GM18870 (cell line): ENCODE data around the gene JAK3.
"Not testable (repeated sequence)": the region's sequence is repeated elsewhere in the genome, so short reads cannot be mapped to it uniquely, and the experiment has no call there.

Experiments used
- ATAC-seq: cut with Tn5 transposase; IDR thresholded peaks from one replicate; pipeline ENCODE4 v1.9.1; 2021; ENCODE audit warnings: moderate library complexity; ENCODE audit not compliant: unreplicated experiment

The JAK3 gene

DNA sequence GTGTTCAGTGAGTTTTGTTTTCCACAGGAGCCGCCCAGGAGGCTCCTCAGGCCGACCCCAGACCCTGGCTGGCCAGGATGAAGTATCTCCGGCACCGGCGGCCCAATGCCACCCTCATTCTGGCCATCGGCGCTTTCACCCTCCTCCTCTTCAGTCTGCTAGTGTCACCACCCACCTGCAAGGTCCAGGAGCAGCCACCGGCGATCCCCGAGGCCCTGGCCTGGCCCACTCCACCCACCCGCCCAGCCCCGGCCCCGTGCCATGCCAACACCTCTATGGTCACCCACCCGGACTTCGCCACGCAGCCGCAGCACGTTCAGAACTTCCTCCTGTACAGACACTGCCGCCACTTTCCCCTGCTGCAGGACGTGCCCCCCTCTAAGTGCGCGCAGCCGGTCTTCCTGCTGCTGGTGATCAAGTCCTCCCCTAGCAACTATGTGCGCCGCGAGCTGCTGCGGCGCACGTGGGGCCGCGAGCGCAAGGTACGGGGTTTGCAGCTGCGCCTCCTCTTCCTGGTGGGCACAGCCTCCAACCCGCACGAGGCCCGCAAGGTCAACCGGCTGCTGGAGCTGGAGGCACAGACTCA lies 40.0 kb downstream of the JAK3 start:
- no peak for ATAC-seq

DNA sequence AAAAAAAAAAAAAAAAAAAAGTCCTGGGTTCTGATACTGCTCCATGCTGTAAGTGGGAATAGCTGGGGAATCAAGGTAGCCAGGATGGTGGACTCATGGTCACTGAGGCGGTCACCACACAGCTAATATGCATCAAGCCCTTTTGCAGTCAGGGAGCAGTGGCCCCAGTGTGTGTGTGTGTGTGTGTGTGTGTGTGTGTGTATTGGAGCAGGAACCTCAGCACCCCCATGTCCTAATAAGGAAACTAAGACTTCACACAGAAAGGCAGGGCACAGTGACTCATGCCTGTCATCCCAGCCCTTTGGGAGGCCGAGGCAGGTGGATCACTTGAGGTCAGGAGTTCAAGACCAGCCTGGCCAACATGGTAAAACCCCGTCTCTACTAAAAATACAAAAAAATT lies 40.8 kb downstream of the JAK3 start:
- no peak for ATAC-seq

DNA sequence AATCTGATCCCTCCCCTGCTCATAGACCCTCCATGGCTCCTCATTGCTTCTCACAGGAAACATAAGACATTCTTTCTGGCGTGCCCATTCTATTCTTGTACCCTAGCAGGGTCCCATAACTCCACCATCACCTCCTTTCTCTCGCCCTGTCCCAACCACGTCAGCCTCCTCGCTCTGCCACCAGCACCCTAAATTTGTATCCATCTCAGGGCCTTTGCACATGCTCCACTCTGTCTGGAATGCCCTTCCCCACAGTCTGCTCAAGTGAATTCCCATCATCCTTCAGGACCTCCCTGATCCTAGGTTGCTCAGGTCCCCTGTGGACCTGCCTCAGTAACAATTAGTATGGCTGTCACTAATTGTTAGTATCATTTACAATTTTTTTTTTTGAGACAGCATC lies 42.4 kb downstream of the JAK3 start:
- ATAC-seq, result no peak

DNA sequence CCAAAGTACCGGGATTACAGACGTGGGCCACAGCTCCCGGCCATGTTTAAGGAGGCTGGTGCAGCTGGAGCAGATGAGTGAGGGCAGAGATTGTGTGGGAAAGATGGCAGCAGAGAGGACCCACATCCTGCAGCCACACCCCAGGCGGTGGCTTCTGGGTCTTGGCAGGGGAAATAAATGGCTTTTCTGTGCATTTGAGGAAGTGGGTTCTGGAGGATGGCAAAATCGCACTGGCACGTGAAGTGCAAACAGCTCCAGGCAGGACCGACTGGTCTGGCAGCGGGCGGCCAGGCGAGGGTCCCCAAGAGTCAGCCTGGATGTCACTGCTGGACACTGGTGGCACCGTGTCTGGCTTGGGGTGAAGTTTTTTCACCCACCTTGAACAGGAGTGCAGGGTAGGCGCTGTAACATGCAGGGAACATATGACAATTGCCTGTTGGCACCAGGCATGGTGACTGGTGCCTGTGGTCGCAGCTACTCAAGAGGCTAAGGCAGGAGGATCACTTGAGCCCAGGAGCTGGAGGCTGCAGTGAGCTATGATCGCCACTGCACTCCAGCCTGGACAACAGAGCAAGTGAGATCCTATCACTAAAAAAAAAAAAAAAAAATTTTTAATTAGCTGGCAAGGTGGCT lies 44.4 kb downstream of the JAK3 start:
- no peak for ATAC-seq

DNA sequence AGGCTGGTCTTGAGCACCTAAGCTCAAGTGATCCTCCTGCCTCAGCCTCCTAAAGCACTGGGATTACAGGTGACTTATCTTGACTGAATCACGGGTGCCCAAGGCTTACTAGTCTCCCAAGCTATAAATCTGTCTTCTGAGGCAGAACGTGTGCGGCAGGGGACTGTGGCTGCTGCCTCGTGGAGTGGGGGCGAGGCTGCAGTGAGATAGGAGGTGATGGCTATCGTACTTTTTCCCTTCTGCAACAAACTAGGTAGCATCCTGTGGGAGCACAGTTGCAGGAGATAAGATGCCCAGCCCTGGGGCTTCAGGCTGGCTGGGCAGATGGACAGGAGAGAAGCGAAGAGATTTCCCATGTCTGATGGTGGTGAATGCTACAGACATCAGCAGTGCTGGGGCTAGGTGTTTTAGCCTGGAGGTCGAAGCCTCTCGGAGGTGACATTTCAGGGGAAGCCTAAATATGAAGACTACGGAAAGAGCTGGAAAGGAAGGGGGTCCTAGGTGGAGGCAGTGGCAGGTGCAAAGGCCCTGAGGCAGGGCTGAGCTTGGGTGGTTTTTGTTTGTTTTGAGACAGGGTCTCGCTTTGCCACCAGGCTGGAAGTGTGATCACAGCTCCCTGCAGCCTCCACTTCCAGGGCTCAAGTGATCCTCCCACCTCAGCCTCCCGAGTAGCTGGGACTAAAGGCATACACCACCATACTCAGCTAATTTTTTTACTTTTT lies 45.5 kb downstream of the JAK3 start:
- ATAC-seq, result no peak

DNA sequence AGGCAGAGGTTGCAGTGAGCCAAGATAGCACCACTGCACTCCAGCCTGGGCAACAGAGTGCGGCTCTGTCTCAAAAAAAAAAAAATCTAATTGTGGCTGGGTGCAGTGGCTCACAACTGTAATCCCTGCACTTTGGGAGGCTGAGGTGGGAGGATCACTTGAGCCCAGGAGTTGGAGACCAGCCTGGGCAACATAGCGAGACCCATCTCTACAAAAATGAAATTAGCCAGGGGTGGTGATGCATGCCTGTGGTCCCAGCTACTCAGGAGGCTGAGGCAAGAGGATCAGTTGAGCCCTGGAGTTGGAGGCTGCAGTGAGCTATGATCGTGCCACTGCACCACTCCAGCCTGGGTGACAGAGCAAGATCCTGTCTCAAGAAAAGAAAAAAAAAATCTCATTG lies 49.2 kb downstream of the JAK3 start:
- not testable (repeated sequence) for ATAC-seq

DNA sequence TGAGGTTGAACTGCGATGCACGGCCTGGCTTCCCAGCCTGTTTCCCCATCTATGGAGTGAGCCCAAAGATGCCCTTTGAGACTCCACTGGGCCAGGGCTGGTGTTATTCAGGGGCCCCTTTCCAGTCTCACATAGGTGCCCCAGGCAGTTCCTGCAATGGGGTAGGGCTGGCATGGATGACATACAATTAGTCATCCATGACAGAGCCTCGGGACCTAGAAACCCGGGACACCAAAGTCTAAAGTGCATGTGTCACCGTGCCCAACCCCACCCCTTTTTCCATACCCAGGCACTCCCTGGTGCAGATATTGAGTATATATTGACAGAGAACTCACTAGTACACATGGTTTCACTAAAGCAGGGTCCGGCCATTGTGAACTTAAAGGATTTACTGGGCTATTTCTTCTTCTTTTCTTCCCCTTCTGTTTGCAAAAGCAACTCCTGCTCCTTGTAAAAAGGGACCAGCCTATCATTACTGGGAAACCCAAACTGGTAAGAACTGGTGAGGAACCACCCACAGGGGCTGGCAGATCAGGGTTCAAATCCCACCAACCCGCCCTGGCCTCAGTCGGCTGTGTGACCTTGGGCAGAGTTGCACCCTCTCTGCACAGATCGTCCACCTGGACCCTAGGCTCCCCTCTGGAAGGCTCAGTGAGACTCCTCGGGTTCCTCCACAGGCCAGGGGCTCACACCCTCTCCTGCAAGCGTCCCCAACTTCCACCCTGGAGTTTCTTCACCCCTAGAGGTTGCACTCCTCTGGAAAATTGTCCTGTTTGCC lies 50.2 kb downstream of the JAK3 start:
- no peak for ATAC-seq

DNA sequence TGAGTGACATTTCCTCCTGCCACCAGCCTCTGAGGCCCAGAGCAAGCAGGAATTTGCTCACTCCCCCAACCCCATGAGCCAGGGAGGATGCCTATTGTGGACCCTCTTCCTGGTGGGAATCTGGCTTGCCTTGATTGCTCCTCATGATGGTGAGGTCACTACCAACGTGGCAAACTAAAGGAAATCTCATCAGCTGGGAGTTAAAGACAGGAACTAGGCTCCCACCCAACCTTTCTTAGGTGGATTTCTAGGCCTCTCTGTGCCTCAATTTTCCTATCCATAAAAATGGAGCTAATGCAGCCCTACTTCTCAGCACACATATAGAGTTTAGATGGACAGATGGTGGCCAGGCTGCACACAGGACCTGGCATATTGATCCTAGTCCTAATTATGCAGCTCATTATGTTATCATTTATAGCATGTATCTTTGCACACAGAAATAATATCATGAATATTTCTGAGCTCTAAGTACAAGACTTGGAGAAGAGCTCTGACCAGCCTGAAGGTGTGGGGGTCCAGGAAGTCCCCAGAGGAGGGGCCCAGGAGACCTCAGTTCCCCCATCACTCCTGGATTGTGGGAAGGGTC lies 50.9 kb downstream of the JAK3 start:
- no peak for ATAC-seq

DNA sequence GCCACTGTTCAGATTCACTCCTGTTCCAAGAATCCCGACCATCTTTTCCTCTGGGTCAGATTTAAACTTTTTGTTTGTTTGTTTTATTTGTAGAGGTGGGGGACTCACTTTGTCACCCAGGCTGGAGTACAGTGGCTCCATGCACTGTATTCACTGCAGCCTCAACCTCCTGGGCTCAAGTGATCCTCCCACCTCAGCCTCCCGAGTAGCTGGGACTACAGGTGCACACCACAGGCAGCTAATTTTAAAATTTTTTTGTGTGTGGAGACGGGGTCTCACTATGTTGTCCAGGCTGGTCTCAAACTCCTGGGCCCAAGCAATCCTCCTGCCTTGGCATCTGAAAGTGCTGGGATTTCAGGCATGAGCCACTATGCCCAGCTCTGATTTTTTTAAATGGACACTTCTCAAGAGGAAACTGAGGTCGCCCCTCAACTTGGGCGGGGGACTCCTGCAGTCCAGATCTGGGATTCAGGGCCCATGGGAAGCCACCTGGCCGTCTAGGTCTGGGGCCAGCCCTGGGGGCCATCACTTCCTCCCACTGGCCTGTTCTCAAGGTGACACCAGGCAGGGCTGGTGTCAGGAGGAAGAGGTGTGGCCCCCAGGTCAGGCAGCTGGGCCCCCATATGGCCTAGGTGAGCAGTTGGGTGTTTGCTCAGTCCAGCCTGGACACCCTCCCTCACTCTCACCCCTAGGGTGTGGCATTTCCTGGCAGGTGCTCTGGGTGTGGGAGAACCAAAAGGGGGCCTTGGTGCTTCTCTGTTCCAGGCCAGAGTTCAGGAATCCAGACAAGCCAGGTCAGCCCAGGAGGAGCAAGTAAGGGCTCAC lies 51.6 kb downstream of the JAK3 start:
- ATAC-seq, result no peak

DNA sequence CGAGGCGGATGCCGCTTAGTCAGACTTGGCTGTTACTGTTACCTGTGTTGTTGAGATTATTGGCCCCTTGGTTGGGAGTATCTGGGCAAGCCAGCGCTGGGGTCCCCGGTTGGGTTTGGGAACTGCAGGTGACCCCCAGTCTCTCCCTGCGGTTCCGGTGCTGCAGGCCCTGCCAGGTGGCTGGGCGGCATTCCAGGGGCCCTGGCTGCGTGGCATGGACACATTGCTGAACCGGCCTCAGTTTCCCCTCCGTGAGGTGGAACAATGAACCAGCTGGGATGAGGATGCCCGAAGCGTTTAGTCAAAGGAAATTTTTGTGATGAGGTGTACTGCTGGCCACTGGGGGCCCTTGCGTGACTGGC lies 52.3 kb downstream of the JAK3 start:
- no peak for ATAC-seq

DNA sequence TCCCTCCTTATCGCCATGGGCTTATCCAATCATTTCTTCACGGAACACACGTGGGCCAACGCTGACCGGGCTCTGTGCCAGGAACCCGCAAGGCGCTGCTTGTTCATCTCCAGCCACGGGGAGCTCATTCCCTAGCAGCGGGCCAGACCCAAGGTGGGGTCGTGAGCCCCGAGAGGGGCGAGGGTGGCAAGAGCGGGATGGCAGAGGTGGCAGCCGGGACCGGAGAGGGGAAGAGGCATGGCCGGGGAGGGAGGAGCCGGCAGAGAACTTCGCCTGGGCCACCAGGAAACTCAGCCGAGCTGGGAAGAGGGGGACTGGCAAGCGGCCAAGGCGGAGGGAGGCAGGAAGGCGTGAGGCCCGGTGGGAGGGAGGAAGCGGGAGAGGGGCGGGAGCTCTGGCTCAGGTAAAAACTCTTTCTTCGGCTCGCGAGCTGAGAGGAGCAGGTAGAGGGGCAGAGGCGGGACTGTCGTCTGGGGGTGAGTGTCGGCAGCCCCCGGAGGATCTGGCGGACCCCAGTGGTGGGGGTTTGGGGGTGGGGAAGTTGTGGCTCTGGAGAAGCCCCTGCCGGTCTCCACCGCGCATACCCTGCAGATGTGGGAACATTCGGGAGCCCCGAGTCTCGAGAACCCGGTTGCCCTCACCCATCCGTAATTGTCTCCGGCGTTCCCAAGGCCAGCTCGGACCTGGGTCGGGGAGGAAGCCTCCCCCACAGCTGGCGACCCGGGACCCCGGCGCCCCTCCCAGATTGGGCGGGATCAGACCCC lies 52.9 kb downstream of the JAK3 start, which contains the start of gene B3GNT3:
Gene B3GNT3 (plus strand): TSS at position 408 of the 764 bp plus-strand sequence. CDS start 12,670 bp downstream, outside the sequence.
- ATAC-seq, result no peak

DNA sequence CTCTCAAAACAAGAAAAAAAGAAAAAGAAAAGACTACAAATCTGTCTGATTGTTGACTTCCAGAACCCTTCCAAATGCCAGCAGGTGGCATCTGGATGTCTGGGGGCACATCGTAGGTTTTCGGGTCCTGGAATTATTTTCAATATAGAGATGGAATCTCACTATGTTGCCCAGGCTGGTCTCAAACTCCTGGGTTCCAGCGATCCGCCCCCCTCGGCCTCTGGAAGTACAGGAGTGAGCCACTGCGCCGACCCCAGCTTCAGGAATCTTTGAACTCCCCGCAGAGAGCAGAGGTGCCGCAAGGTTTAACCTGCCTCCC lies 53.4 kb downstream of the JAK3 start:
- no peak for ATAC-seq

DNA sequence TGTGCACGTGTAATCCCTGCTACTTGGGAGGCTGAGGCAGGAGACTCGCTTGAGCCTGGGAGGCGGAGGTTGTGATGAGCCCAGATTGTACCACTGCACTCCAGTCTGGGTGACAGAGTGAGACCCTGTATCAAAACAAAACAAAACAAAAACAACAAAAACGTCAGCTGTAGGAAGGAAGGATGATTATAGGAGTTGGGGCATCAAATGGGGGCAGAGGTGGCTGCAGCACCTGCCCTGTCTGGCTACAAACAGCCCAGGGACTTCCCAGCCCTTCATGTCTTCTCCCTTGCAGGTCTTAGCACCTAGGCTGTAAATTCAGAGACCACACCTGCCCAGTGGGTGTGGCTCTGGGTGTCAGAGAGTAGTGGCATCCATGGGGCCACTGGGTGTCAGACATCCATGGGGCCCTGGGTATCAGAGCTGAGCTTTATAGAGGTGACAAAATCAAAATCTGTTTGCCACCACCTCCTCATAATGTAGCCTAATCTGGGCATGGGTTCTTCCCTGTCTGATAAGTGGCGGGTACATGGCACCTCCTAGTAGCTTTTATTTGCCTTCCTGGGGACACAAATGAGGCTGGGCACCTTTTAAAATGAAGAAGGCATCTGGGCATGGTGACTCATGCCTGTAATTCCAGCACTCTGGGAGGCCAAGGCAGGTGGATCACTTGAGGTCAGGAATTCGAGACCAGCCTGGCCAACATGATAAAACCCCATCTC lies 57.6 kb downstream of the JAK3 start:
- ATAC-seq, result no peak

DNA sequence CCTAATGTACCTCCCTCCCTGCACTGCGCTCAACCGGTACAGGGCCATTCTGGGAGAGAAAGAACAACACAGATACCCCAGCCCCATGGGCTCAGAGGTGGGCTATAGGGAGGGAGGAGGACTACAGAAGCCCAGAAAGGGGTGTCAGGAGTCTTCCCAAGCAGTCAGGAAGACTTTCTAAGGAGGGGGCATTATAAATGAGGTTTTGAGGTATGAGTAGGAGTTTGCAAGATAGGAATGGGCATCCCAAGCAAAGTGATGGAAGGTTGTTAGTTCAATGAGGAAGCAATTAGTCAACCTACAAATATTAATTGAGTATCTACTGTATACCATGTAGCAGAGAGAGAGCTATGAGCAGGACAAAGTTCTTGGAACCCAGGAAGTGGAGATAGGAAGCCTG lies 59.1 kb downstream of the JAK3 start:
- ATAC-seq, result no peak

DNA sequence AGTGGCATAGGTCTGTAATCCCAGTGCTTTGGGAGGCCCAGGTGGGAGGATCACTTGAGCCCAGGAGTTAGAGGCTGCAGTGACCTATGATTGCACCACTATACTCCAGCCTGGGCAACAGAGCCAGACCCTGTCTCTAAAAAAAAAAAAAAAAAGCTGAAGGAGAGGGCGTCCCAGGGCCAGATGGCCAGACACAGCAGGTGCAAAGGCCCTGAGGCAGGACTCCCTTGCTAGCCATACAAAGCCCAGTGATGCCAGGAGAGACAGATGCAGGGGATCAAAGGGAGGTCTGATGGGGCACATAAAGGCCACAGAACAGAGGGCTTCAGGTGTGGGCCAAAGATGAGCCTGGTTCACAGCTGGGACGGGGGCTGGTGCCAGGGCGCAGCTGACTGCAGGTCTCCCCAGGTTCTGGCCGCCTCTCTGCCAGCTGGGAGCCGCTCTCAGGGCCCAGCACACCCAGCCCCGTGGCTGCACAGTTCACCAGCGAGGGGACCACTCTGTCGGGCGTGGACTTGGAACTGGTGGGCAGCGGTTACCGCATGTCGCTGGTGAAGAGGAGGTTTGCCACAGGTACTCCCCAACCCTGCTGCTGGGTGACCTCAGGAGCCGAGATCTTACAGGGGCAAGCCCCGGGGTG lies 60.4 kb downstream of the JAK3 start:
- no peak for ATAC-seq

DNA sequence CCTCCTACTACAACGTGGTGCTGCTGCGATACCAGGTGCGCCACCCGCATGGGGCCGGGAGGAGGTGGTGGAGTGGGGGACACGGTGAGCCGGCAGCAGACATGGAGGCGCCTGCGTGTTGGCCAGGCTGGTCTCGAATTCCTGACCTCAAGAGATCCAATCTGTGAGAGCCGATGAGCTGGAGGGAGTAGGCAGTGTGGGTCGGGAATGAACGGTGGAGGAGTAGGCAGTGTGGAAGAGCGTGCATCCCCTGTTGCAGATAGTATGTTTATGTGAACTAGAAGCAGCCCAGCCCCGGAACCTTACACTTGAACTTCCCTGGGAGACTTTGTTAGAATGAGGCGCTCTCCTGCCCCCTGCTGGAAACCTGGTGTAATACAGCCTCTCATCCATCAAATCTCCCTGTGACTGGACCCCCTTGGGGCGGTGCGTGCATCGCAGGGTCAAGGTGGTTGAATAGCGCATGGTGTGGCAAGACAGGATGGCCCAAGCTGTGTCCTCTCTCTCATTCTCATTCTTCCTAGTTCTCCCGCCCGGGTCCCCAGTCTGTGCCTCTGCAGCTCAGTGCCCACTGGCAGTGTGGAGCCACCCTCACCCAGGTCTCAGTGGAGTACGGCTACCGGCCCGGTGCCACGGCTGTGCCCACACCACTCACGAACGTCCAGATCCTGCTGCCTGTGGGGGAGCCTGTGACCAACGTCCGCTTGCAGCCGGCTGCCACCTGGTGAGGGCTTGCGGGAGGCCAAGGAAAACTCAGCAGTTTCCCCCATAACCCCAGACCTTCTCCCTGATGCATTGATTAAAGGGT lies 63.4 kb downstream of the JAK3 start:
- no peak for ATAC-seq

DNA sequence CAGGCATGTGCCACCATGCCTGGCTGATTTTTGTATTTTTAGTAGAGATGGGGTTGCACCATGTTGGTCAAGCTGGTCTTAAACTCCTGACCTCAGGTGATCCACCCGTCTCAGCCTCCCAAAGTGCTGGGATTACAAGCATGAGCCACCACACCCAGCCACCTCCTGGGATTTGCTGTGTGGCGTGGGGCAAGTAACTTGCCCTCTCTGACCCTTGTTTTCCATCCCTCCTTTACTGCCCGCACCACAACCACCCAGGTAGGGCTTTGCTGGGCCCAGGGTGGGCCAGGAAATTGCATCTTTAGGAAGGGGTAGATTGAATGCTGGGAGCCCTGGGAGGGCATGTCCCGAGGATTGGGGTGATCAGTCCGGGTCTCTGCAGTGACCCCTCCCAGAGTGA lies 64.1 kb downstream of the JAK3 start:
- ATAC-seq, result not testable (repeated sequence)

DNA sequence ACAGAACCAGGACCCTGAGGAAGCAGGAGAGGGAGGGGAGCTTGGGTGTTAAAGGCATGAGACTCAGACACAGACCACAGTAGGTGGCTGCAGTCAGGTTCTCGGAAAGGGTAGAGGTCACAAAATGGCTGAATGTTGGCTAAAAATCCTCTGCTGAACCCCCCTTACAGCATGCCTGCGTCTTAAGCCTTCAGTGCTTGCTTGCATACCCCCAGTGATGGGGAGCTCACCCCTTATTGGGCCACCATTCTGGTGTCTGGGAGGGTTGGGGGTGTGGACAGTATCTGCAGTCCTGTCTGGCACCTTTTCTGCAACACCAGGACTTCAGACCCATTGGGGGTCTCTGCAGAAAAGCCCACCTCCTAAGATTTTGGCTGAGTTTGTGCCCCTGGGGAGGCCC lies 67.0 kb downstream of the JAK3 start:
- ATAC-seq, result no peak
